Measurements from ENCODE around the gene SLC25A51. TPM values are rescaled to one million over a fixed set of nuclear protein-coding genes. Genes with fewer than 3 reads are reported as not detected.

SLC25A51 gene
- total RNA-seq, 4 donors from 2014 or later = 29.0 to 41.9 (median 39.3) TPM

GRCh38 chr9:37943345-37944265, 39.7 kb upstream of the SLC25A51 start:
- Histone ChIP-seq H3K9me3 (no peaks in the 10 kb centered on the region), H3K4me3 (no peak overlapping the region), H3K4me1 (peaks cover 35 to 50% (median 47%) of the 10 kb centered on the region in 4 donors), H3K36me3 (peaks cover 15 to 38% (median 23%) of the 10 kb centered on the region in 4 donors), H3K27me3 (no peaks in the 10 kb centered on the region), H3K27ac (replicated peaks in 1 of 4) (peak overlapping the region in 1 of 4 donors; percentile 25)
- intact Hi-C loops (cut with DNase I) = no loop called here
- DNase-seq (ENCODE audit: extremely low spot score) = no peak
- WGBS = 57% methylated on average over 12 of the region's 12 CpGs
- TF ChIP-seq POLR2A (IDR thresholded peaks at IDR 0.05; ENCODE audit: low read depth) = no peak
- no peak for TF ChIP-seq EP300 (IDR thresholded peaks at IDR 0.05)
- no peak for TF ChIP-seq POLR2AphosphoS5 (IDR thresholded peaks at IDR 0.05)
- no peak for TF ChIP-seq CTCF (IDR thresholded peaks at IDR 0.05)

DNA sequence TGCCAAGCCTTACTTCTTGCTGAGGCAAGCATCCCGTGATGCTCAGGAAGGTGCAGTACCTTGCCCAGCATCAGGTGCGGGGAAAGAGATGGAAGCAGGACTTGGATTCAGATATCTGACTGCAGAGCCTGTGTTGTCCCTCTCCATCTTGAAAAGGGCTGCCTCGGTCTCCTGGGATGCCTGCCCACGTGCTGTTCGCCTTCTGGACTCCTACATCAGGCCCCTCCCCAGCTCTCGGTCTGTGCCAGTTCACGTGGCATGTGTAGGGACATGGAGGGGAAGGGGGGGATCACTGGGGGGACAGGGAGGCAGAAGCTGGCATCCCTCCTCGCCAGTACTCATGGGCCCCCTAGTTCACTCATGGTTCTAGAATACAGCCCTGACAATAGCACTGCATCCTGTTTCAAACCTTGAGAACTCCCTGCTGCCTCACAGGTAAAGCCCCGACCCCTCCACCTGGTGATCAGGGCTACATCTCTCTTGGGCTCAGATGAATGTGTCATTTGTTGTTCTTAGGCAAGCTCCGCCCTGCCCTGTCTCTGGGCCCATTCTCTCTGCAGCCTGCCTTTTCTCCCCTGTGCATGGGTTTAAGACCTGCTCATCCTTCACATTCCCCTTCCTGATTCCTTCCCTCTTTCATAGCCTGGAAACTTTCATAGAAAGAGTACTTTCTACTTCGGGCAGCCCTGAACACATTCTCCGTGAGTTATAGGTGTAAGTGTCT, 38.9 kb upstream of the SLC25A51 start:
- H3K27ac ChIP-seq (replicated peaks in 1 of 4) = no peak overlapping the region
- H3K9me3 ChIP-seq = no peaks in the 10 kb centered on the region
- peaks cover 7 to 30% (median 14%) of the 10 kb centered on the region in 4 donors for H3K36me3 ChIP-seq
- peaks cover 40 to 55% (median 51%) of the 10 kb centered on the region in 4 donors for H3K4me1 ChIP-seq
- no peaks in the 10 kb centered on the region for H3K27me3 ChIP-seq
- H3K4me3 ChIP-seq = no peak overlapping the region
- TF ChIP-seq POLR2A (IDR thresholded peaks at IDR 0.05; ENCODE audit: low read depth) (no peak), EP300 (IDR thresholded peaks at IDR 0.05) (no peak), POLR2AphosphoS5 (IDR thresholded peaks at IDR 0.05) (no peak), CTCF (IDR thresholded peaks at IDR 0.05) (no peak)
- DNase-seq (ENCODE audit: extremely low spot score) = no peak
- 85% methylated on average over 10 of the region's 12 CpGs for WGBS
- intact Hi-C loops (cut with DNase I) = no loop called here

DNA sequence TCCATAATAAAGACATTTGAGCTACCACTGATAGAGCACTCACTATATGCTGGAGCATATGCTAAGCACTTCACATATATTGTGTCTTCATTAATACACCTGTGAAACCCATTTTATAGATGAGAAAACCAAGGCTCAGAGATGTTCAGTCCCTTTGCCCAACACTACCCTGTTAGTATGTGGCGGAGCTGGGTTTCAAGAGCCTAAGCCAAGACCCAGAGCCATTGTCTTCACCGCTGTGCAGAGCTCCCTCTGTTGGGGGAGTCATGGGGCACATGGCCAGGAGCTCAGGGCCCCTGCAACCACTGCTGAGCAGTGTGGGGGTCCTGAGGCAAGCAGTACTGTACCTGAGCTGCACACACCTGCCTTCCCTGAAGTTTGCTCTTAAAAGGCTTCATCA, 37.3 kb upstream of the SLC25A51 start:
- Histone ChIP-seq H3K9me3 (no peaks in the 10 kb centered on the region), H3K4me1 (peaks cover 42 to 64% (median 58%) of the 10 kb centered on the region in 4 donors), H3K4me3 (no peak overlapping the region), H3K27me3 (no peaks in the 10 kb centered on the region), H3K27ac (replicated peaks in 1 of 4) (no peak overlapping the region), H3K36me3 (peaks cover 0 to 15% (median 2%) of the 10 kb centered on the region in 4 donors)
- intact Hi-C loops (cut with DNase I) = no loop called here
- TF ChIP-seq EP300 (IDR thresholded peaks at IDR 0.05) (no peak), POLR2A (IDR thresholded peaks at IDR 0.05; ENCODE audit: low read depth) (no peak), POLR2AphosphoS5 (IDR thresholded peaks at IDR 0.05) (no peak), CTCF (IDR thresholded peaks at IDR 0.05) (no peak)
- no peak for DNase-seq (ENCODE audit: extremely low spot score)
- 100% methylated on average over 2 of the region's 2 CpGs for WGBS

DNA sequence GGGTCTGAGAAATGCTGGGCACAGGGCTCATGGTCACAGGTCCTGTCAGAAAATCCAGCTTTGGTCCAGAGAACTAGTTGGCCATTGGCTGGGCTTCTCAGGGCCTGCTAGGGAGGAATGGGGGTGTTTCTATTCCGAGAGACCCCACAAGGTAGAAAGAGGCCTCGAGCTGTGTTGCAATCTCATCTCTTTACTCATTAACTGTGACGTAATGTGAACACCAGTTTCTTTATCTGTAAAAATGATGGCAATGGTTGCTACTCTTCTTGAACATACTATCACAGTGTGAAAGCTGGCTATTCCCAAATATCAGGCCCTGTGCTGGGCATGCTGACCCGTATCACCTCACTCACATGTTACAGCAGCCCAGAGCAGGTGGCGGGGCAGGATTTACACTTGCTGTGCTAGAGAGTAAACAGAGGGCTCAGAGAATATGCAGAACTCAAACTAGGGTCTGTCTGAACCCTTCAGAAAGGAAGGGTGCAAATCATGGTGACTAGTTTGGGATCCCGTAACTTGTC, 35.7 kb upstream of the SLC25A51 start:
- no peak for TF ChIP-seq CTCF (IDR thresholded peaks at IDR 0.05)
- no peak for TF ChIP-seq POLR2A (IDR thresholded peaks at IDR 0.05; ENCODE audit: low read depth)
- no peak for TF ChIP-seq POLR2AphosphoS5 (IDR thresholded peaks at IDR 0.05)
- no peak for TF ChIP-seq EP300 (IDR thresholded peaks at IDR 0.05)
- no peak for DNase-seq (ENCODE audit: extremely low spot score)
- Histone ChIP-seq H3K4me3 (no peak overlapping the region), H3K36me3 (peaks cover 0 to 7% (median 0%) of the 10 kb centered on the region in 4 donors), H3K9me3 (no peaks in the 10 kb centered on the region), H3K27me3 (no peaks in the 10 kb centered on the region), H3K27ac (replicated peaks in 1 of 4) (no peak overlapping the region), H3K4me1 (peaks cover 34 to 50% (median 43%) of the 10 kb centered on the region in 4 donors)
- WGBS = 87% methylated on average over 6 of the region's 6 CpGs
- intact Hi-C loops (cut with DNase I) = no loop called here
